ENCODE measurements around the gene AWAT1.

The AWAT1 gene

DNA sequence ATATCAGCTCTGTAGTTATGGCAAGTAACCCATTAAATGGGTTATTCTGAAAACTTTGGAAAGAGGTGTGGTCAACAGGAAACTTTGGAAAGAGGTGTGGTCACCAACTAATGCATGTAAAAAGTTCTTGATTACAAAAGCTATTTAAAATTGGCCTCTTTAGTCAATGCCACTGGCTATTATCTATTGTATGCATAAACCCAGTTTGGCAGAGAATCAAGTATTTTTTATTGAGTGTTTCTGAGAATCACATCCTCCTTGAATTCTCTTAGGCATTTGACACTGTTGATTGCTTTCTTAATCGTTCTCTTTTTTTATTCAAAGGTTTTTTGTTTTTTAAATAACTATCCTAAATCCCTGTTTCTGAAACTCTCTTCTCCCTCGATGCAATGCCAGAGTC is 18.0 kb downstream of the AWAT1 start:
- TF ChIP-seq, protein P1, sequence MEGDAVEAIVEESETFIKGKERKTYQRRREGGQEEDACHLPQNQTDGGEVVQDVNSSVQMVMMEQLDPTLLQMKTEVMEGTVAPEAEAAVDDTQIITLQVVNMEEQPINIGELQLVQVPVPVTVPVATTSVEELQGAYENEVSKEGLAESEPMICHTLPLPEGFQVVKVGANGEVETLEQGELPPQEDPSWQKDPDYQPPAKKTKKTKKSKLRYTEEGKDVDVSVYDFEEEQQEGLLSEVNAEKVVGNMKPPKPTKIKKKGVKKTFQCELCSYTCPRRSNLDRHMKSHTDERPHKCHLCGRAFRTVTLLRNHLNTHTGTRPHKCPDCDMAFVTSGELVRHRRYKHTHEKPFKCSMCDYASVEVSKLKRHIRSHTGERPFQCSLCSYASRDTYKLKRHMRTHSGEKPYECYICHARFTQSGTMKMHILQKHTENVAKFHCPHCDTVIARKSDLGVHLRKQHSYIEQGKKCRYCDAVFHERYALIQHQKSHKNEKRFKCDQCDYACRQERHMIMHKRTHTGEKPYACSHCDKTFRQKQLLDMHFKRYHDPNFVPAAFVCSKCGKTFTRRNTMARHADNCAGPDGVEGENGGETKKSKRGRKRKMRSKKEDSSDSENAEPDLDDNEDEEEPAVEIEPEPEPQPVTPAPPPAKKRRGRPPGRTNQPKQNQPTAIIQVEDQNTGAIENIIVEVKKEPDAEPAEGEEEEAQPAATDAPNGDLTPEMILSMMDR (IDR thresholded peaks at IDR 0.05; ENCODE audit: low read depth, low read length, missing control alignments) = no peak
- no peak for DNase-seq (ENCODE audit: low read depth)
- H3K4me3 ChIP-seq (ENCODE audit: low read depth, low read length) = no peak overlapping the region

DNA sequence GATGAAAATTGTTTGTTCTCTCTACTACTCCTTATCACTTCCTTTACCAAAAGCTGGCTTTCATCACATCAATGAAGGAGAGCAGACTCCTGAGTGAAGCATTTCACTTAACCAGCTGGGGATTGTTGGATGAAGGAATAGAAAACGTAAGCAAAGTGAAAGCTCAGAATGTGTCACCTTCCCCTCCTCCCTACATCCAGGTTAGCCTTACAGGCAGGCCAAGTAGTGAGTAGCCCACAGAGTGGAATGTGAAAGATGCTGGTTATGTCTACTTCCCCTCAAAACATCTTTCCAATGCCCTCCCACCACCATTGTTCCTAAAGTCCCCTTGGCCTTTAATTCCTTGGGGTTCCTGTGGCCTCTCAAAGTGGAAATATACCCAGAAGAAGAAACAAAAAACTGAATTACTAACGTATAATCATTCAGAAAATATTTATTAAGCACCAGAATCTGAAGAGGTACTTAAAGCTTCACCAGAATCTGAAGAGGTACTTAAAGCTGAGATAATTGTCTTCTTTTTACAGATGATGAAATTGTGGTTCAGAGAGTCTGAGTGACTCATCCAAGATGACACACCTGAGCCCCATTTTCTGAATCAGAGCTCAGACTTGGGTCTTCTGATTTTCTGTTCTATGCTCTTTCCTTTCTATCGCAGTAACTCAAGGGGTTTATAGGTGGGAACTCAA is 19.1 kb downstream of the AWAT1 start:
- TF ChIP-seq, protein P1 (IDR thresholded peaks at IDR 0.05; ENCODE audit: low read depth, low read length, missing control alignments) = no peak
- no peak for DNase-seq (ENCODE audit: low read depth)
- no peak overlapping the region for H3K4me3 ChIP-seq (ENCODE audit: low read depth, low read length)

GRCh38 chrX:70254063-70254400 is 19.6 kb downstream of the AWAT1 start:
- DNase-seq (ENCODE audit: low read depth) = no peak
- TF ChIP-seq, protein P1 (IDR thresholded peaks at IDR 0.05; ENCODE audit: low read depth, low read length, missing control alignments) = no peak
- H3K4me3 ChIP-seq (ENCODE audit: low read depth, low read length) = no peak overlapping the region

DNA sequence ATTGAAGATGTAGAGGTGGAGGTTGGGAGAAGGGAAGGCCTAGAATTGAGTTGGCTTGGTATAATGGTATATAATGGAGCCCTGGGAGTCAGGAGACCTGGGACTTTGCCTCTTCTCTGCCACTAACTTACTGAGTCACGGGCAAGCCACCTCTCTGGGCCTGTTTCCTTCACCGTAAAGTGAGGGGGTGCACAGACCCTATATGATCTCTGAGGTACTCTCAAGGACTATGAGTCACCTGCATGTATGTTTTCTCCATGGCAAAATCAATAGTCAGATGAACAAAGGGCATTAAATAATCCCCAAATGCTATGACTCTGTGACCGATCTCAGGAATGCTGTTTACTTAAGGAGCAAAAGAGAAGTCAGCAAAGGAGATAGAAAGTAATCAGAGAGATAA is 20.5 kb downstream of the AWAT1 start:
- DNase-seq (ENCODE audit: low read depth) = no peak
- H3K4me3 ChIP-seq (ENCODE audit: low read depth, low read length) = no peak overlapping the region
- TF ChIP-seq, protein P1 (IDR thresholded peaks at IDR 0.05; ENCODE audit: low read depth, low read length, missing control alignments) = no peak

- no peak overlapping the region for H3K4me3 ChIP-seq (ENCODE audit: low read depth, low read length)
- DNase-seq (ENCODE audit: low read depth) = no peak
- TF ChIP-seq, protein P1 (IDR thresholded peaks at IDR 0.05; ENCODE audit: low read depth, low read length, missing control alignments) = no peak
These were observed 21.0 kb downstream of the AWAT1 start for GRCh38 chrX:70255452-70255851.

GRCh38 chrX:70257423-70258288 is 23.2 kb downstream of the AWAT1 start:
- DNase-seq (ENCODE audit: low read depth) = no peak
- TF ChIP-seq, protein P1 (IDR thresholded peaks at IDR 0.05; ENCODE audit: low read depth, low read length, missing control alignments) = no peak
- no peak overlapping the region for H3K4me3 ChIP-seq (ENCODE audit: low read depth, low read length)

Data from GM12864 (cell line).